HG02970 (cell line): ENCODE results near the gene LCN12.

Experiments used
- ATAC-seq: cut with Tn5 transposase; IDR thresholded peaks from one replicate; pipeline ENCODE4 v1.9.1; 2021; ENCODE audit warnings: mild to moderate bottlenecking, moderate library complexity, moderate number of reproducible peaks; ENCODE audit not compliant: unreplicated experiment, low FRiP score

LCN12 gene

GRCh38 chr9:136984464-136985026 lies 32.5 kb downstream of the LCN12 start:
- ATAC-seq = no peak

- no peak for ATAC-seq
These were observed 33.0 kb downstream of the LCN12 start for GRCh38 chr9:136985027-136985602.

GRCh38 chr9:136985853-136986252 lies 33.8 kb downstream of the LCN12 start:
- no peak for ATAC-seq

- no peak for ATAC-seq
These were observed 36.8 kb downstream of the LCN12 start for GRCh38 chr9:136988872-136989271.

GRCh38 chr9:136990242-136990911 lies 38.3 kb downstream of the LCN12 start:
- no peak for ATAC-seq

GRCh38 chr9:136991993-136992818 lies 40.1 kb downstream of the LCN12 start, which contains the start of gene PAXX:
PAXX (plus strand) TSS chr9:136992422; CDS start chr9:136992444, 22 bp downstream.
- ATAC-seq = peak; percentile 82

GRCh38 chr9:136992819-136993369 lies 40.8 kb downstream of the LCN12 start:
- ATAC-seq = no peak

- ATAC-seq = no peak
These were observed 42.3 kb downstream of the LCN12 start for GRCh38 chr9:136994180-136994887.

GRCh38 chr9:136994888-136995230 lies 42.8 kb downstream of the LCN12 start:
- no peak for ATAC-seq

GRCh38 chr9:136995362-136995761 lies 43.3 kb downstream of the LCN12 start:
- no peak for ATAC-seq

GRCh38 chr9:136995772-136996311 lies 43.8 kb downstream of the LCN12 start:
- no peak for ATAC-seq

- no peak for ATAC-seq
These were observed 44.6 kb downstream of the LCN12 start, which contains the start of gene CLIC3 for GRCh38 chr9:136996361-136997292. CLIC3 (minus strand) TSS chr9:136996568; CDS start chr9:136996543, 25 bp downstream.

- ATAC-seq = no peak
These were observed 45.3 kb downstream of the LCN12 start for GRCh38 chr9:136997371-136997770.

GRCh38 chr9:136997830-136998234 lies 45.8 kb downstream of the LCN12 start:
- ATAC-seq = no peak

- ATAC-seq = peak; percentile 73
These were observed 48.3 kb downstream of the LCN12 start for GRCh38 chr9:137000177-137000930.

GRCh38 chr9:137001857-137002645 lies 50.0 kb downstream of the LCN12 start:
- no peak for ATAC-seq

- ATAC-seq = no peak
These were observed 50.6 kb downstream of the LCN12 start for GRCh38 chr9:137002646-137003041.
